G401.6 (cell line): ENCODE data around the gene PPHLN1.

ENCODE experiments used
- FAIRE-seq: peaks from 2 replicates; lab custom pipeline; 2012; peaks lifted over from hg19 to GRCh38; lab: Jason Lieb, UNC

The PPHLN1 gene, protein sequence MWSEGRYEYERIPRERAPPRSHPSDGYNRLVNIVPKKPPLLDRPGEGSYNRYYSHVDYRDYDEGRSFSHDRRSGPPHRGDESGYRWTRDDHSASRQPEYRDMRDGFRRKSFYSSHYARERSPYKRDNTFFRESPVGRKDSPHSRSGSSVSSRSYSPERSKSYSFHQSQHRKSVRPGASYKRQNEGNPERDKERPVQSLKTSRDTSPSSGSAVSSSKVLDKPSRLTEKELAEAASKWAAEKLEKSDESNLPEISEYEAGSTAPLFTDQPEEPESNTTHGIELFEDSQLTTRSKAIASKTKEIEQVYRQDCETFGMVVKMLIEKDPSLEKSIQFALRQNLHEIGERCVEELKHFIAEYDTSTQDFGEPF

DNA sequence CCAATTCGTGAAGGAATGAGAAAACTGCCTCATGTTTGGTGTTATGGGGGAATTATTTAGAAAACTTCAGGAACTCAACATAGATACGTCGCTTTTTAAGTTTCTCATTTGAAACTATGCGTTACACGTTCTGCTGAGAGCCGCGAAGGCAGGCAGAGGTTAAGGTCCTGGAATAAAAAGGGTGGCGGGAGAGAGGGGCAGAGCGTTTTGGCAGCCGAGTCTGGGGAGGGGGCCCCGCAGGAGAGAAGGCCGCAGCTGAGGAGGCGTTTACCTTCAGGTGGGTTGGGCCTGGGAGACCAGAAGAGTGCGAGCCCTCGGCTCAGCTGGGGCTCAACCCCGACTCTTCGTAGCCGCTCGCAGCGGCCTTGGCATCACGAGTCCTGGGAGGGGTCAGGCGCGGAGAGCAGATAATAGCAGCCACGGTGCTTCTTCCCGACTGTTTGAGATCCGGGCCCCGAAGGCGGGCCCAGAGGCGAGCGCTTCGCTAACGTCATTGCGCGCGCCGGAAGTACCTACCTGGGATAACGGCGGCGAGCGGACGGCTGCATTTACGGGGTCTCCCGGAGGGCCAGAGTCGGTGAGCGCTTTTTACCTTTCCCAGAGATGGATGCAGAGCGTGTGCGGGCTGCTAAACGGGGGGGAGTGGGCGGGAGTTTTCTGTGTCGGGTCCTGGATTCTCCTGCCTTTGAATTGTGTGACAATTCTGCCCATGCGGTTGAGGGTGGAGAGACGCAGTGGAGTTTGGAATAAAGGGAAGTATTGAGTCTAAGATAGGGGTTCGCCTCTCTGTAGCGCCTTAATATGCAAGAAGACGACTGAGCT is at the start of gene PPHLN1, which contains the start of gene ZCRB1:
PPHLN1 (plus strand) TSS at position 515 of the 822 bp plus-strand sequence. CDS start 9,736 bp downstream, outside the sequence.
ZCRB1 (minus strand) TSS at position 442 of the 822 bp plus-strand sequence. CDS start 1,992 bp downstream, outside the sequence.
- no peak for FAIRE-seq

DNA sequence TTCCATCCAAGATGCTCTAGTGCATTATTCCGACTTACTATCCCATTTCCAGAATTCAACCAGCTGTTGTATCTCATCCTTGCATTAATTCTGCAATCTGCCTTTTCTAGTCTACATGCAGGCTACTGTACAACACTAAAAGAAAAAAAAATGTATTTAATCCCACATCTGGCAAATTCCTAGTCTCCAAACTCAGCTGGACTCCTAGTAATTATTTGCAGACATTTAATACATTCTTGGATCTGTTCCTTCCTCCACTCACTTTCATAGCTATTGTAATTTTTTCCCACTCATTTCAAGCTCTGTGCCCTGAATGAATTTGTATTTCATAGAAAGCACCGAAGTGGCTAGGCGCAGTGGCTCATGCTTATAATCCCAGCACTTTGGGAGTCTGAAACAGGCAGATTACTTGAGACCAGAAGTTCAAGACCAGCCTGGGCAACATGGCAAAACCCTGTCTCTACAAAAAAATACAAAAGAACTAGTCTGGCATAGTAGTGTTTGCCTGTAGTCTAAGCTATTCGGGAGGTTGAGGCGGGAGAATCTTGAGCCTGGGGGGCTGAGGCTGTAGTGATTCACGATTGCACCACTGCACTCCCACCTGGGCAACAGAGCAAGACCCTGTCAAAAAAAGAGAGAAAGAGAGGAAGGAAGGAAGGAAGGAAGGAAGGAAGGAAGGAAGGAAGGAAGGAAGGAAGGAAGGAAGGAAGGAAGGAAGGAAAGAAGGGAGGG is 48.4 kb upstream of the PPHLN1 start:
- no peak for FAIRE-seq

- FAIRE-seq = no peak
These were observed 47.8 kb upstream of the PPHLN1 start for GRCh38 chr12:42278128-42278510.

GRCh38 chr12:42281278-42281677 is 44.7 kb upstream of the PPHLN1 start:
- no peak for FAIRE-seq

- FAIRE-seq = no peak
These were observed 44.1 kb upstream of the PPHLN1 start for GRCh38 chr12:42281844-42282243.

DNA sequence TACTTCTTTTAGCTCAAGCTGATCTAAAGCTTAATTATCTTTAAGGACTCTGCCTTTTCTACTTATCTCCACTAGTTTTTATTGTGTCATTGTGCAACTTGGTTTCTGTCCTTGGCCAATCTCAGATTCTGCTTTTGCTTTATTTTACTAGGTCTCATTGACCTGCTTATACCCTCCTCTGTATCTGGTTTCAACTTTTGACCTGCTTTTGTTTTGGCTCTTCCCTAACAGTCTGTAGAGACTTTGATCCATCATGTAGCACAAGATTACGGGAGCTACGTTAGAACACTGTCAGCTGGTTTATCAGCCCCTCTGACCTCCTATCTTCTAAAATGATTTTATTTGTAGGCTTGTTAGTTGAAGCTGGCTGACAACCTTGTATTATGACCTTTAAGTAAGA is 43.7 kb upstream of the PPHLN1 start:
- no peak for FAIRE-seq

GRCh38 chr12:42283739-42284138 is 42.2 kb upstream of the PPHLN1 start:
- FAIRE-seq = no peak

GRCh38 chr12:42284157-42284556 is 41.8 kb upstream of the PPHLN1 start:
- no peak for FAIRE-seq

DNA sequence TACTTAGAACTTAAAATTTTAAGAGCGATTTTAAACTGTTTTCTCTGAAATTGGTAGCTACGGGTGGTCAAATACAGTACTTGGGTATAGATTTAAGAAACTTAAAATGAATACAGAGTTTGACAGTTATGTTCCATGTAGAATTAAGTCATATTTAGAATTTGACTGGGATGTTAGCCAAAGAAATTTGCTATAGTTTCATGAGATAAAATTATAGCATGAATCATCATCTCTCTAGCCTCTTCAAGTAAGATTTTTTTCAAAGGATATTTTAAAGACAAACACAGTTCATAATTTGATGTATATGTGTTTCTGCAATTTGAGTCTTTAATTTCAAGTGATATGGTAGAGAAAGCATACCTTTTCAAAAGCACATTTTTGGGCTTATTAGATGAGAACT is 41.1 kb upstream of the PPHLN1 start:
- FAIRE-seq = no peak

- FAIRE-seq = no peak
These were observed 40.5 kb upstream of the PPHLN1 start for GRCh38 chr12:42285431-42285830.

- no peak for FAIRE-seq
These were observed 39.2 kb upstream of the PPHLN1 start for GRCh38 chr12:42286741-42287140.

DNA sequence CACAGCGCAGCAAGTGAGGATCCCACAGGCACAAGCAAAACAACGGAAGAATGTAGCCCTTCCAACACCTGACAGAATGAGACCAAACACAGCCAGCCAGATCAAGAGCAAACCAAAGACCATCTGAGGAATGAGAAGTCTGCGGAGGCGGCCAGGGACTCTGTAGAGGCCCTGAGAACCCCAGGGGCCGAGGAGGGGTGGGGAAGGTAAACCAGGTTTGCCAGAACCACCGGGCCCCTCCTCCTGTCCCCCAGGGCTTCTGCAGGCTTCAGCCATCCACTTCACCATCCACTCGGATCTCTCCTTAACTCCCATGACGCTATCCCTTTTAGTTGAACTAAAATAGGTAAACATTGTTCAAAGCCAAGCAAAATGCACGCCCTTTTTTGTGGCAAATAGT is 37.4 kb upstream of the PPHLN1 start:
- no peak for FAIRE-seq

- no peak for FAIRE-seq
These were observed 34.3 kb upstream of the PPHLN1 start for GRCh38 chr12:42291680-42292079.

DNA sequence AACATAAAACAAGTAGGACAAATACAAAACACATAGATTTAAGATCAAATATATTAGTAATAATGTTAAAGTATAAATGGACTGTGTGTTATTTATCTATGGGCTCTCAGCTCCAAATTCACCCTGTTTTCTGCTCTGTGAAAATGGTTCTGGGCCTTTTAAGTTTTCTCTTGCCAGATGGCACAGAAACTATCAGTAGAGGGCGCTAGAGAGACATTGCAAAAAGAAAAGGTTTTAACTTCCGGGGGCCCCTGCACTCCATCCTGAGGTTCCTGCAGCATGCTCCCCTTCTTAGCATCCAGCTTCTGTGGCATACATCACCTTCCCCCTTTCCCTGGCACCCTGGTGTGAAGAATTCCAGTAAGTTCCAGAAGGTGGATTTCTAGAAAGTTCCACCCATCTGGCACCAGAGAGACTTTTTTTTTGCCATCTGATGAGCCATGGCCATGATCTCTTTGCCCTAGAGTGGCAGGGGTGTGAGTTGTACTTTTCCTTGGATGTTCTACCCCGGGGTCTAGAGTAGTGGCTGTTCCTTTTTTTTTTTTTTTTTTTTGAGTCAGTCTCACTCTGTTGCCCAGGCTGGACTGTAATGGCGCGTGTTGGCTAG is 29.4 kb upstream of the PPHLN1 start:
- FAIRE-seq = no peak

- no peak for FAIRE-seq
These were observed 27.1 kb upstream of the PPHLN1 start for GRCh38 chr12:42298887-42299286.

- no peak for FAIRE-seq
These were observed 26.3 kb upstream of the PPHLN1 start for GRCh38 chr12:42299392-42300308.

DNA sequence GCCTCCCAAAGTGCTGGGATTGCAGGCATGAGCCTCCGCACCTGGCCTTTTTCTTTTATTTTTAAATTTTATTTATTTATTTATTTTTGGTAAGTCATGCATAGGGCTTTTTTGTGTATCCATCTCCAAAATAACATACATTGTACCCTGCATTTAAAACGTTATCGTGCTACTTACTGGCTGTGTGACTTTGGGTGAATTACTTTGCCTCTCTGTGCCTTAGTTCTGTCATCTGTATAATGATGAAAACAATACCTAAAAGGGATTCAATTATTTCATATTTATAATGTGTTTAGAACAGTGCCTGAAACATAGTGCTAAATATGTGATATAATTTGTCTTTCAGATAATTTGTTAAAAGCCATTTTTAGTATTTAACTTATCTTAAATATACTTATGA is 19.7 kb upstream of the PPHLN1 start:
- FAIRE-seq = no peak

DNA sequence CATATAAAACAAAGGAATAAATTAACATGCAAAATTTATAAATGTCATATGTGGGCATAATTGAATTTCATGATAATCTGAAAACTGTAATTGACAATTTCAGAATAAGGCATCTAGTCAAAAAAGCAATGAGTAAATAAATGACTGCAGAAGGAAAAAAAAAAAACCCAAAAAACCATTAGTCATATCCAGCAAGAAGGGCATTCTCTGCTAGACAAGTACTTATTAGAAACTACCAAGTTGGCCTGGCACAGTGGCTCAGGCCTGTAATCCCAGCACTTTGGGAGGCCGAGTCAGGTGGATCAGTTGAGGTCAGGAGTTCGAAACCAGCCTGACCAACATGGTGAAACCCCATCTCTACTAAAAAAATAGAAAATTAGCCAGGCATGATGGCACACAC is 17.6 kb upstream of the PPHLN1 start:
- no peak for FAIRE-seq

DNA sequence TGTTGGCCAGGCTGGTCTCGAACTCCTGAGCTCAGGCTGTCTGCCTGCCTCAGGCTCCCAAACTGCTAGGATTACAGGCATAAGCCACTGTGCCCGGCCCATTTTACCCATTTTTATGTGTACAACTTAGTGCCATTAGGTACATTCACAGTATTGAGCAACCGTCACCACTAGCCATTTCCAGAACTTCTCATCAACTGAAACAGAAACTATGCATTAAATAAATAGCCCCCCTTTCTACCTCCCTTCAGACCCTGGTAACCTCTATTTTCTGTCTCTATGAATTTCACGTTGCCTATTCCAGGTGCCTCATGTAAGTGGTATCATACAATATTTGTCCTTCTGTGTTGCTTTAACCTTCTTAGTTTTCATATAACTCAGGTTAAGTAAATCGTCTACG is 16.0 kb upstream of the PPHLN1 start:
- no peak for FAIRE-seq

- no peak for FAIRE-seq
These were observed 10.9 kb upstream of the PPHLN1 start for GRCh38 chr12:42315108-42315507.

GRCh38 chr12:42320796-42321195 is 5.2 kb upstream of the PPHLN1 start:
- no peak for FAIRE-seq
